Mesothelial cell of epicardium (in vitro differentiated cells): Measurements from ENCODE around the gene CAMTA2. TPM values are rescaled to one million over a fixed set of nuclear protein-coding genes. Genes with fewer than 3 reads are reported as not detected.
A peak's percentile ranks its signal among the peaks of the same experiment; 100 is the strongest.

ENCODE experiments used
- DNase-seq, 2 experiments: peaks; one replicate each; pipeline ENCODE4 v3.0.0; 2021; ENCODE audit warnings: low spot score in 2 of 2; ENCODE audit not compliant: unreplicated experiment in 2 of 2
- H3K27ac Mint-ChIP-seq: 2 replicates; pipeline ENCODE4 v1.8.0; 2021; ENCODE audit warnings: mixed read lengths
- H3K27me3 Mint-ChIP-seq: 2 replicates; pipeline ENCODE4 v1.8.0; 2021; ENCODE audit warnings: low read depth, mixed read lengths
- H3K36me3 Mint-ChIP-seq: 2 replicates; pipeline ENCODE4 v1.8.0; 2021; ENCODE audit warnings: mixed read lengths
- H3K4me1 Mint-ChIP-seq: 2 replicates; pipeline ENCODE4 v1.8.0; 2021; ENCODE audit warnings: mixed read lengths
- H3K4me3 Mint-ChIP-seq: 2 replicates; pipeline ENCODE4 v1.8.0; 2021; ENCODE audit warnings: mild to moderate bottlenecking, moderate library complexity, mixed read lengths
- H3K9me3 Mint-ChIP-seq: 2 replicates; pipeline ENCODE4 v1.8.0; 2021; ENCODE audit warnings: mixed read lengths
- total RNA-seq: library from RNA; stranded (reverse); gene quantifications from 3 replicates; pipeline ENCODE4 v1.2.1, GENCODE V29; 2021
- TF ChIP-seq, protein P1 (sequence below): fragments of 200-600 bp; sonication (generic); IDR thresholded peaks from one replicate; pipeline ENCODE4 v1.5.0; 2021; ENCODE audit warnings: antibody characterized with exemption; ENCODE audit not compliant: unreplicated experiment

The CAMTA2 gene
- total RNA-seq, 1 donor from 2014 or later, result 31.6 TPM

GRCh38 chr17:4969551-4970173 is 17.8 kb downstream of the CAMTA2 start:
- Mint-ChIP-seq H3K27me3 (no peaks in the 10 kb centered on the region), H3K4me1 (peaks cover 48% of the 10 kb centered on the region), H3K9me3 (no peaks in the 10 kb centered on the region), H3K27ac (no peak overlapping the region), H3K4me3 (no peak overlapping the region), H3K36me3 (peaks cover 21% of the 10 kb centered on the region)
- TF ChIP-seq, protein P1, sequence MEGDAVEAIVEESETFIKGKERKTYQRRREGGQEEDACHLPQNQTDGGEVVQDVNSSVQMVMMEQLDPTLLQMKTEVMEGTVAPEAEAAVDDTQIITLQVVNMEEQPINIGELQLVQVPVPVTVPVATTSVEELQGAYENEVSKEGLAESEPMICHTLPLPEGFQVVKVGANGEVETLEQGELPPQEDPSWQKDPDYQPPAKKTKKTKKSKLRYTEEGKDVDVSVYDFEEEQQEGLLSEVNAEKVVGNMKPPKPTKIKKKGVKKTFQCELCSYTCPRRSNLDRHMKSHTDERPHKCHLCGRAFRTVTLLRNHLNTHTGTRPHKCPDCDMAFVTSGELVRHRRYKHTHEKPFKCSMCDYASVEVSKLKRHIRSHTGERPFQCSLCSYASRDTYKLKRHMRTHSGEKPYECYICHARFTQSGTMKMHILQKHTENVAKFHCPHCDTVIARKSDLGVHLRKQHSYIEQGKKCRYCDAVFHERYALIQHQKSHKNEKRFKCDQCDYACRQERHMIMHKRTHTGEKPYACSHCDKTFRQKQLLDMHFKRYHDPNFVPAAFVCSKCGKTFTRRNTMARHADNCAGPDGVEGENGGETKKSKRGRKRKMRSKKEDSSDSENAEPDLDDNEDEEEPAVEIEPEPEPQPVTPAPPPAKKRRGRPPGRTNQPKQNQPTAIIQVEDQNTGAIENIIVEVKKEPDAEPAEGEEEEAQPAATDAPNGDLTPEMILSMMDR, result no peak
- no peak for DNase-seq

DNA sequence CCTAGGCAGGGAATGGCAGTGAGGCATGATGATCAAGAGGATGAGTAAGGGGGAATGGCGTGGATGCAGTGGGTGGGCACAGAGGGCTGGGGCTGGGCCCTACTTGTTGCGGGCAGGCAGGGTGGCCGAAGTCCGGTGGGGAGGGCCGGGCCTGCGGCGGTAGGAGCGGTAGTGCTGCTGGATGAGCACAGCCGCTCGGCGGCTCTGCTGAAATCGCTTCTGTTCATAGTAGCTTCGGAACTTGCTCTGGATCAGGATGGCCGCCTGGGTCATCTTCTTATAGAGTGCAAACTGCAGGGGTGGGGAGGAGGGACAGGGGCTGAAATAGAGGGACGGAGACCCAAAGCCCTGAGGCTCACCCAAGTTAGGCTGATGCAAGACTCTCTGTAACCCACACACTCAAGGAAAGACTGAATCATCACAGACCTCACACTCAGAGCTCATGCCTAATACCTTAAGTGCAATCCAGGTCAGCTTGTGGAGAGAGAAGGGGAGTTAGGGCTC is 18.4 kb downstream of the CAMTA2 start:
- Mint-ChIP-seq H3K9me3 (no peaks in the 10 kb centered on the region), H3K4me1 (peaks cover 48% of the 10 kb centered on the region), H3K4me3 (no peak overlapping the region), H3K27me3 (no peaks in the 10 kb centered on the region), H3K27ac (no peak overlapping the region), H3K36me3 (peaks cover 21% of the 10 kb centered on the region)
- TF ChIP-seq, protein P1, result no peak
- no peak for DNase-seq

DNA sequence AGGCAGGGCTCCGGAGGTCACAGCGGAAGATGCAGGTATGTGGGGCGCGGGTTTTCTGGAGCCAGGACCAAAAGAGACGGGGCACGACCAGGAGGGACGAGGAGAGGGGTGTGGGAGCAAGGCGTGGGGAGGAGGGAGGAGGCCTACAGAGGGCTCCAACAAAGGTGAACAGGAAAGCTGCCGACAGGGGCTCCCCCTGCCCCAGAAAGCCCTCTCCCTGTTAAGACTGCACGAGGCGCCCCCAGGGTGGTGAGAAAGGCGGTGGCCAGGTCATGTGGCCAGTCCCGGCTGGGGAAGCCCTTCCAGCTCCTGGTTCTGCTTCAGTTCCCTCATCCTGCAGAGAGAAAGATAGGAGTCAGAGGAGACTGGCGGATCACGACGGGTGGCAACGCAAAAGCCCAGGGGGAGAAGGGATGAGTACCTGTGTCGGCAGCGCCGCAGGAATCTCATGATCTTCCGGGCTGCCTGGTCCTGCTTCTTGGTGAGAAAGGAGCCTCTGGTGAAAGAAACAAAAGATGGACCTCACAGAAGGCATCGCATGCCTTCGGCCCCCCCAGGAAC is 18.9 kb downstream of the CAMTA2 start:
- Mint-ChIP-seq H3K36me3 (peaks cover 18% of the 10 kb centered on the region), H3K27me3 (no peaks in the 10 kb centered on the region), H3K9me3 (no peaks in the 10 kb centered on the region), H3K4me3 (no peak overlapping the region), H3K4me1 (peaks cover 46% of the 10 kb centered on the region), H3K27ac (no peak overlapping the region)
- TF ChIP-seq, protein P1, result no peak
- peak in 1 of 2 experiments; percentile 52 for DNase-seq

DNA sequence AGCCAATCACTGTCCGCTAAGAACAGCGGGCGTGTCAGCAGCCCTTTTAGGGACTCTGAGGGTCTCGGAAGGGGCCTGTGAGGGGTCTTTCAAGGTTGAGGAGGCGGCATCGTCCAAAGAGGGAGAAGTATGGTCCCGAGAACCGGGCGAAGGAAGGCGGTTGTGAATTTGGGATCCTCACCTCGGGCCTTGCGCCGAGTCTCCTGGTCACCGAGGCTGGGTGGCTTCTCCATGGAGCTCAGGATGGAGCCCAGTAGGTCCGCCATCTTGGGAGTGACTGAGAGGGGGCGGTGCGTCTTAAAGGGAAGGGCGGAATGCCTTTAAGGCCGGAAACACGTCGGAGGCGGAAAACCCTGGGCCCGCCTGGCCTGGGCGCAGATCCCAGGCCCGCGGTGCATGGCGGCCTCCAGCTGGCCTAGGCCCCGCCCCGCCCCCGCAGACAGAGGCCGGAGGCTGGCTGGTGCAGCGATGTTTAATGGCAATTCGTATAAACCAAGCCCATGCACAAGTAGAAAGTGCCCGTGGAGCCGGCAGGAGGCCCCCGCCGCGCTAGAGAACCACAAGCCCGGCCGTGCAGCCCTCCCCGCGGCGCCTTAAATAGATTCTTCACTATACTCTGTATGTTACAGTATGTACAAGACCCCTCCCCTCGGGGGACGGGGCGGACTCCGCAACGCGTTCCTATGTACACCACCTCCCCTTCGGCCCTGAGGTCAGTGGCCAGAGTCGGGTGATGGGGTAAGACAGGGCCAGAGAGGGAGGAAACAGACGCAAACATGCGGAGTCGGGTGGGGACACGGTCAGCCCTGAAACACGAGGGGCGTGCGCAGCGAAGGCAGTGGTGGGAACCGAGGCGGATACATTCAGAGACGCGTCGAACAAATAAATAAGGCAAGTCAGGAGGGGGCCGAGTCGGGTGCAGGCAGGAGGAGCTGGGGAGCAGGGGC is 19.7 kb downstream of the CAMTA2 start, which contains the start of gene SPAG7:
SPAG7 (minus strand) TSS at position 279 of the 947 bp plus-strand sequence; CDS start at position 266, 13 bp downstream.
- H3K4me3 Mint-ChIP-seq, result no peak within 1 kb of the TSS
- TF ChIP-seq, protein P1, result no peak
- H3K27ac Mint-ChIP-seq, result no peak within 1 kb of the TSS
- peaks cover 43% of the 10 kb centered on the region for H3K4me1 Mint-ChIP-seq
- no peaks in the 10 kb centered on the region for H3K27me3 Mint-ChIP-seq
- DNase-seq, result peak; percentile 90 to 98
- H3K36me3 Mint-ChIP-seq, result peaks cover 17% of the 10 kb centered on the region
- H3K9me3 Mint-ChIP-seq, result no peaks in the 10 kb centered on the region

DNA sequence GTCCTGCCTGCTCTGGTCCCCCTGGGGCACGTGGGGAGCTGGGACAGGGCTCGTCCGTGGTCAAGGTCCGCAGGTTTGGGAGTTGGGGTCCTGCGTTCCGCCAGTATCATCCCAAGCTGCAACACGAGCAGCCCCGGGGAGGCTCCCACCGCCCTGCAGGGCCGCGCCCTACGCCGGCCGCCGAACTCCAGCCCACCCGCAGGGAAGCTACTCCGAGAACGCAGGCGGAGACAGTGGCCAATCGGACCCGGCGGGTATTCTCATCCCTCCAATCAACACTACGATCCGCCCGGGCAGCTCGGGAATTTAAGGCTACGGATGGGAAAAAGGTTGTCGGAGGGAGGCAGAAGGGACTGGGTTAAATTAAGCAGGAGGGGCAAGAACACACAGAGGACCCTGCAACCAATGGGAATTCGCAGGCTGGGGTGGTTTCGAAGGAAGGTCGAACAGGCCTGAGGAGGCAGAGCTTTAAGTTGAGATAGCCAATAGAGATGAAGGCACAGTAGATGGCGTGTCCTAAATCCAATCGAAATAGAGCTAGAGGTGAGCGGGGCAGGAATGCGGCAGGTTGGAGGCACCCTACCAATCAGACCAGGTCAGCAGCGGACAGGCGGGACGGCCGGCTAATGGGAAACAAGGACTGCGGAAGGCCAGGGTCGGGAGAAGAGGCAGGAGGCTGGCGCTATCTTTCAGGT is 20.5 kb downstream of the CAMTA2 start:
- H3K27ac Mint-ChIP-seq, result no peak overlapping the region
- no peaks in the 10 kb centered on the region for H3K9me3 Mint-ChIP-seq
- peaks cover 37% of the 10 kb centered on the region for H3K4me1 Mint-ChIP-seq
- H3K36me3 Mint-ChIP-seq, result peaks cover 17% of the 10 kb centered on the region
- TF ChIP-seq, protein P1, result no peak
- peak; percentile 95 to 96 for DNase-seq
- no peak overlapping the region for H3K4me3 Mint-ChIP-seq
- no peaks in the 10 kb centered on the region for H3K27me3 Mint-ChIP-seq
